Measurements from ENCODE around the gene RNF169. TPM values are rescaled to one million over a fixed set of nuclear protein-coding genes. Genes with fewer than 3 reads are reported as not detected.

RNF169 gene
- total and polyA plus RNA-seq, 2 of the 4 experiments (the other 2 are of a cell fraction), result 3.6 to 23.3 TPM

DNA sequence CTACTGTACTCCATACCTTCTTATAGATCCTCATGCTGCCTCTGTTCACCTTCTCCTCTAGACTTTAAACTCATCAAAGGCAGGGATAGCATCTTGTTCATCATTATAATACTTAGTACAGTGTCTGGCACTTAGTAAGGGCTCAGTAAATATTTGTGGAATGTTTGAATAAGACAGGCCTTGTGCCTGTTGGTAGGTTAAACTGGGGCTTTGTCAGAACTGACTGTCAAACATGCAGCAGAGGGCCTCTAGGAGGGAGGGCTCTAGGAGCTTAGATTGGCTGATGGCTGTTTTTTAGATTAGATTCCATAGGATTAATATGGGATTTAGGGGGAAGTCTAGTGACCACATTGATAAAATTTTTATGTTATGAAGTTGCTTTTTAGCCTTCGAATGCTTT, 70.8 kb downstream of the RNF169 start:
- H3K9me1 ChIP-seq (ENCODE audit: insufficient read depth, low read length), result 0 out of 2 replicates have a peak, but pooled peaks cover 3% of the 10 kb centered on the region
- in situ Hi-C loops (cut with MboI; ENCODE audit: low sequenced_read_pairs), result no loop called here
- H4K91ac ChIP-seq (ENCODE audit: insufficient read depth, low read depth, low read length), result no peak overlapping the region
- H3K23ac ChIP-seq (ENCODE audit: low read depth, low read length), result peak overlapping the region; percentile 14; the same call in 1 of the 2 replicates
- WGBS, 2 experiments (ENCODE audit: extremely low coverage in 2 of 2, insufficient read length in 1 of 2), result no CpG with 5 or more reads among the region's 1 CpG
- no peak overlapping the region for H2AFZ ChIP-seq (replicated peaks; ENCODE audit: low read length, poor library complexity)
- peak; percentile 55 for DNase-seq
- H3K27me3 ChIP-seq (ENCODE audit: control insufficient read depth, insufficient read depth, low read length), result no peaks in the 10 kb centered on the region
- 0 out of 4 replicates have a peak overlapping the region, but pooled peaks of 1 of the 2 experiments have one; percentile 4 for H4K8ac ChIP-seq (ENCODE audit: low read depth in 2 of 2, low read length in 2 of 2)
- ATAC-seq (ENCODE audit: low read depth), result peak; percentile 55
- peak overlapping the region; percentile 14; the same call in 1 of the 2 replicates for H3K18ac ChIP-seq (ENCODE audit: low read depth, low read length)
- H3K9ac ChIP-seq (ENCODE audit: low read depth, low read length), result no peak overlapping the region
- H2AK9ac ChIP-seq (replicated peaks; ENCODE audit: low read depth, low read length, poor library complexity), result no peak overlapping the region
- no TSS peak for BruUV-seq (replicated peaks)
- peak overlapping the region; percentile 59; the same call in 1 of the 2 replicates for H3K27ac ChIP-seq (ENCODE audit: insufficient read depth, low read length)
- POLR2A ChIA-PET (ENCODE audit: unreplicated experiment), result interaction anchor here (0.5 kb wide), 1 partner anchor 70 kb away, joined by 5 read pairs; no protein-coding TSS in a partner anchor
- intact Hi-C loops (cut with micrococcal nuclease), result loop anchor here (5.0 kb wide), 1 partner anchor 67 kb away; no protein-coding TSS in a partner anchor
- H3K14ac ChIP-seq (replicated peaks; ENCODE audit: low read depth, low read length), result peak overlapping the region; percentile 54; the same call in 1 of the 2 replicates
- peak overlapping the region; percentile 21; the same call in 1 of the 2 replicates for H2BK120ac ChIP-seq (ENCODE audit: low read depth, low read length)
- H2BK15ac ChIP-seq (ENCODE audit: low read depth, low read length), result 0 out of 3 replicates have a peak overlapping the region, but pooled peaks have one; percentile 11
- H3K56ac ChIP-seq (ENCODE audit: extremely low read depth, insufficient read depth, low read length), result no peak overlapping the region
- no peak overlapping the region for H2BK20ac ChIP-seq (ENCODE audit: low read depth, low read length)
- H3K4me2 ChIP-seq (ENCODE audit: low read depth, low read length), result no peak overlapping the region; the same call in 1 of the 2 replicates
- peaks cover 4% of the 10 kb centered on the region; the same call in 1 of the 2 replicates for H3K36me3 ChIP-seq (ENCODE audit: control insufficient read depth, insufficient read depth, low read length)
- dilution Hi-C loops (cut with HindIII; ENCODE audit: low sequenced_read_pairs, unreplicated experiment), result no loop called here
- peaks cover 10% of the 10 kb centered on the region; the same call in 1 of the 2 replicates for H4K20me1 ChIP-seq (ENCODE audit: insufficient read depth, low read length)
- peaks cover 21 to 39% of the 10 kb centered on the region in 2 experiments for H3K79me1 ChIP-seq (ENCODE audit: low read depth in 1 of 2, low read length in 2 of 2)
- no peak overlapping the region; the same call in 1 of the 2 replicates for H2AK5ac ChIP-seq (ENCODE audit: low read depth, low read length)
- no peaks in the 10 kb centered on the region for H3K9me3 ChIP-seq (ENCODE audit: control insufficient read depth, insufficient read depth, low read length)
- CTCF ChIA-PET, result no interaction called here
- no peak overlapping the region for H3K4me3 ChIP-seq (ENCODE audit: insufficient read depth, low read depth, low read length)
- H3K4ac ChIP-seq (ENCODE audit: low read depth, low read length), result peak overlapping the region; percentile 14; the same call in 1 of the 2 replicates
- TF ChIP-seq RCOR1 (IDR thresholded peaks at IDR 0.05; ENCODE audit: insufficient replicate concordance, low read length) (no peak), RAD21 (IDR thresholded peaks at IDR 0.05; ENCODE audit: low read length) (no peak), POLR2A (IDR thresholded peaks at IDR 0.05; ENCODE audit: low read depth, low read length) (no peak)
- peak overlapping the region; percentile 30 for H2BK5ac ChIP-seq (ENCODE audit: low read depth, low read length, poor library complexity, severe bottlenecking)
- peaks cover 19% of the 10 kb centered on the region for H3K4me1 ChIP-seq (ENCODE audit: control insufficient read depth, insufficient read depth, low read length)
- no peak overlapping the region for H4K5ac ChIP-seq (ENCODE audit: low read depth, low read length)
